GM21447 (cell line): ENCODE measurements around the gene CFAP299.

Experiments used
- ATAC-seq: cut with Tn5 transposase; IDR thresholded peaks from one replicate; pipeline ENCODE4 v1.9.1; 2021; ENCODE audit not compliant: unreplicated experiment

CFAP299 gene

DNA sequence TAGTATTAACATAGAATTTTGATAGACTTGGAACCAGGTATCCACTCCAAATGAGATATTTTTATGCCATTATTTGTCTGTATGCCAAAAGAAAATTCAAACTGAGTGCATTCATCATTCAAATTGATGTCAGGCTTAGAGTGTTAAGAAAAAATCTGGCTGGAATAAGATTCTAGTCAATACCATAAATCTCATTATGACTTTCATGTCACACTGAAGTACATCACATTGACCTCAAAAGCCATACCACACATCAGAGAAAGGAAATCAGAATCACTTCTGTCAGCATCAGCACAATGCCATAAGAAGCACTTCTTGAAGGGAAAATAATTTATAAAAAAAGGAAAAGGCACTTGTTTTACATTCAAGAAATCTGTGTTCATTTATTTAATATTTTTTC is 575.9 kb downstream of the CFAP299 start:
- ATAC-seq: no peak

DNA sequence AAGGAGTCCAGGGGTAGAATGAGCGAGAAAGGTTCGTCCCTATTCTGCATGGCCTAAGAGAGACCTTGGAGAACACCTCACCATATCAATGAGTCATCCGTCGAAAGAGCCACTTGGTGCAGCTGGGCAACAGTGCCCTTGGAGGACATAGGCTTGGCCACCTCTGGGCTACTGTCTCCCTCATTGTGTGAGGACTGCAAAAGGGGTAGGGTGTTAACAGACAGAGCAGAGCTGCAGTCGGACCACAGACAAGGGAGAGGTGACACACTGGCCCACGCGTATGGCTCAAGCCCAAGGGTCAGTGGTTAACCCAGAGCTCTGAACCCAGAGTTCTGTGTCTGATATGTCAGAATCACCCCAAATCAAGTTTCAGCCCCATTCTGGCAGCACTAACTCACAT is 576.8 kb downstream of the CFAP299 start:
- ATAC-seq: no peak

DNA sequence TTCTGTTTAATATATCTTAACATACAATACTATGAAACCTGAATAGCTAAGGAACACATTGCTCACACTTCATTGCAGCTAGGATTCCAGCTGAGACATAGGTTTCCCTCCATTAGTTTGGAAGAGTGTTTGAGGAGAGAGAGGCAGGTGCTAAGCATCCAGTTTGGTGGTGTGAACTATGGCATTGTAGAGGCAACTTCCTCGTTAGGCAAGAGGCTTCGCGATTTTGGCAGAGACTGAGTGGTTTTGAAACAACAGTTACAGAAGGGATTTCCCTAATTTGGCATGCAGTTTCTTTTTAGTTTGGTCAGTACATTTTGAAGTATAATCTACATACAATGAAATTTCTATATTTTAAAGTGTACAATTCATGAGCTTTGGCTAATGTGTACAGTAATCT is 577.9 kb downstream of the CFAP299 start:
- ATAC-seq: peak; percentile 91

DNA sequence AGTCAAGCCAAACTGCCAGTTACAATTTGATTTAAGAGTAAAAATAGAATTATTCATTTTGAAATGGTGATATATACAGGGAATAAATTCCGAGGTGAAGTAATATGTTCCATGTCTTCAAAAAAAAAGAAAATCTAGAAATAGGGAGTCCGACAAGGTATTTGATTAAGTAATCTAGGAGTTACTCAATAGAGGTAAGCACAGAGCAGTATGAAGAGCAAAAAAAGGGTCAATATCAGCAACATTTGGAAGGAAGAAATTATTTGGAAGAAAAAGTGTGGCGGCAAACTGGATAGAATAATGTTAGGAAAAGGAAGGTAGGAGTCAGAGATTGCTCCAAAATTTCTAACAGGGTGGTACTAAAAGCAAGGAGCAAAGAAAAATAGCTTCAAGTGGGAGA is 581.2 kb downstream of the CFAP299 start:
- no peak for ATAC-seq

DNA sequence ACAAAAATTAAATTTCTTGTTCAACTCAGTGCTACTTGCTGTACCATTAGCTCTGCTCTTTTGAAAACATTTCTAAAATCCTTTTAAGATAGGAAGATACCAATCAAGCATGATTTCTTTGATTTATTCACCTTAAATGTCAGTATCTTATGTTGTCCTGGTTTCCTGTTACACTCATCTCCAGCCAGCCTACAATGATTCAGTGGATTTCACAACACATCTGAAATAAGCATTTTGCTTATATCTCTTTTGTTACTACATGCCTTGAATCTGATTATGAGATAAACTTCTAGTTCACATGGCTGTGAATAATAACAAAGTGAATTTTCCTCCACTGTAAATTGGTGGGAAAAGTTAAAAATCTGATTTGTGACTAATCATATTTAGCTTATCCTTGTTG is 582.5 kb downstream of the CFAP299 start:
- ATAC-seq: no peak

DNA sequence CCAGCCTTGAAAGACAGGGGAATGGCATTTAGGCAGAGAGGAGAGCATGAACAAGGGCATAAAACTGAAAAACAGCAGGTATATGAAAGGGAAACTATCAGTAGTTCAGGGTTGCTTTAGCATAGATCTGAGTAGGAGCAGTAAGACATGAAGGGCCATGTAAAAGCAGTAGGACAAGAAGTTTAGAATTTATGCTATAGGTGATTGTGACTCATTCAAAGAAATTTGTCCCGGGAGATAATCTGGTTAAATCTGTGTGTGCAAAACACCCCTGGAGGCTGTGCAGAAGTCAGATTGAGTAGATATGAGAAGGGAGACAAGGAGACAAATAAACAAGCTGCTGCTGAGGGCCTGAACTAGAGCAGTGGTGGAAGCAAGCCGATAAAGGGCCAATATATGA is 585.9 kb downstream of the CFAP299 start:
- ATAC-seq: no peak

DNA sequence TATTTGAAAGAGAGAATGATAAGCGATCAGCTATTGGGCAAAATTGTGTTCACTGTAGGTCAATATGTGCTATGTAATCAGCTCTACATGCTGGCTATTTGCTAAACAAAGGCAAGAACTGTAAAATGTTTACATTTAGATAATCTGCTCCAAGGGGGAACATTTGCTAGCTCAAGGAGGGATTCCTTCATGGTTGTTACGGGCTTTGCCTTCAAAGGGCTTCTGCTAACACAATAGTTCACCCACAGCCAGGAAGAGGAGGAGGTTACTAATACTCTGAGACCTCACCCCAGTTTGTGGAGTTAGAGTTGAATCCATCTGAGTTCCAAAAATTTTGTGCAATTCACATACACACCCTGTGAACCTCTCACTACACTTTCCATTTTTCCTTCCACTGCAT is 587.4 kb downstream of the CFAP299 start:
- no peak for ATAC-seq

DNA sequence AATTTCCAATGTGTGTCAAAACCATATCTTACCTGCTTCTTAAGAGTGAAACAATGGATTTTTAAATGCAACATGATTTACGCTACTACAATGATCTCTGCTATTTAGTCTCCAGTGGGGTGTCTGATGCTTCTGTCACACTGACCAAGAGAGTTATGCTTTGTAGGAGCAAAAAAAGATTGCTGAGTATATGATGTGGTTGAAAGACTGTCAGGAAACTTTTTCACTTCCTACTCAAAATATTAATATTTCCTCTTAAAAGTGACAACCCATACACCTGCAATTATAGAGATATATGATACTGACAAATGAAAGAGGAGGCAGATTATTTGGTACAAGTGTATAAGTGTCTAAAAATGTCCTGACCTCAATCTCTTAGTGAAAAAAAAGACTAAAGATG is 589.8 kb downstream of the CFAP299 start:
- no peak for ATAC-seq

DNA sequence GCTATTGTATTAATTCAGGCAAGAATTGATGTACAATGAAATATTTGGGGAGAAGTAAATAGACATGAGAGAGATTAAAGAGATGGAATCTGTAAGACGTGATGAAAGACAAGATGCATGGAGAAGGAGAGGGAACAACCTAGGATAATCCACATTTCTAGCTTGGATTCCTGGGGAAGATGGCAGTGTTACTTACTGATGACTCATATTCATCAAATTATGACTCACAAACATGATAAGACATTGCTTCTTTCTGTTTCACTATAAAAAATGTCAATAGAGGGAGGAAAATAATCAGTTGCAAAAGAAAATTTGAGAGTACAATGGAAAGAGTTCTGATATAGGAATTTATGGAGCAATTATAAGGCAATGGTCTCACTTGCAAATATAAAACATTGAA is 590.9 kb downstream of the CFAP299 start:
- ATAC-seq: no peak

DNA sequence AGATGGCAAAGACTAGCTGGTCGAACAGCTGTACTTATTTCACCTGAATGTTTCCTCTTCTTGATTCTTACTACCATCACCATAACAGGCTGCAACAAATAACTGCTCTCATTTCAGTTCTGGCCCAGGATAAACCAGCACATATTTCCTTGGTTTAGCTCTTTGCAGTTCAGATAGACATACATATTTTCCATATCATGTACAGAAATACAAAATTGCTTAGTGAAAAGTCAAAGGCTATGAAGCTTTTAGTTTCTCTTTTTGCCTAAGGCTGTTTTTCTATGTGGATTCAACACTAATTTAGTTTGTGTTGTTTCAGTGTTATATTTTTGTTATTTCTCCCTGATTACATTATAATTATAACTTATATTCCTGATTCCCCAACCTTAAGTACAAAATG is 591.4 kb downstream of the CFAP299 start:
- no peak for ATAC-seq

DNA sequence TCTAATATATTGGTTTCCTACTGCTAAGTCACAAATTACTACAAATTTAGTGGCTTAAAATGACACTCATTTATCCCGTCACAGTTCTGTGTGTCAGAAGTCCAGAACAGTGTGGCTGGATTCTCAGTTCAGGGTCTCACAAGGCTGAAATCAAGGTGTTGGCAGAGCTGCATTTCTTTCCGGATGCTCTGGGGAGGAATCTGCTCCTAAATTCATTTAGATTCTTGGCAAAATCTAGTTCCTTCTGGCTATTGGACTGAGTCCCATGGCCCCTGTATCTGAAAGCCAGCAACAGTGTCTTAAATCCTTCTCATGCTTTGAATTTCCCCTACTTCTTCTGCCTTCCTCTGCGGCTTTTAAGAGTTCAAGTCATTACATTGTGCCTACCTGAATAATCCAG is 591.9 kb downstream of the CFAP299 start:
- no peak for ATAC-seq

DNA sequence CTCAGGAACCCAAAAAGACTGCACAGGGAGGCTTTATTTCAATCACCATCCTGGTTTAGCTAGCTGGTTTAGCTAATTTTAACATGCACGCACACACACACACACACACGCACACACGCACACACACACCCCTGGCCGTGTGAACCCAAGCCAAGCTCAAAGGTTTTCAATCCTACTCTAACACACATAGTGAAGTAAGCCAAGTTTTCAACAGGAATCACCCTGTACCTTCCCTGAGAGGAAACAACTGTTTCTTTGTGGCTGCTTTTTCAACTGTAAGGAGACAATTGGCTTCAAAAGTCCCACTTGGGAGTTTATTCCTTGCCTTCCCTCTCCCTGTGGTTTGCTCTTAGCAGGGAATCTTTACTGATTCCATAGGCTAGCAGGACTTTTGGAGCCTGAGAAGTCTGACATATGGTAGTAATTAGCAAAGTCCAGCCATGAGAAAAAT is 596.1 kb downstream of the CFAP299 start:
- no peak for ATAC-seq

DNA sequence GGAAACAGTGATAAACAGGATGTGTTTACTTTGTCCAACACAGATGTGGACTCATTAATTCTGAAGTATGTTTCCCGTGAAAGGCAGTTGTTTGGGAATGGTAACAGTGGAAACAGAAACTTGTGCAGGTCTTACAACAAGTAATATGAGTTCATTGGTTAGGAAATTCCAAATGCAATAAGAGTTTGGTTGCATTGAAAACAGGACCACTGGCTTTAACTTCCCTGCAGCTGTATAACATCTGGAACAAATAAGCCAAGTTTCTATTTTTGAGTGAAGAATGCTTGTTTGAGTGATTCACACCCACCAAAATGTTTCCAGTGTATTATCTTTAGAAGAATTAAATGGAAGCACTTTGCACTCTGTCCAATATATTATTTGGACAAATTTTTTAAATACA is 612.6 kb downstream of the CFAP299 start:
- ATAC-seq: no peak

DNA sequence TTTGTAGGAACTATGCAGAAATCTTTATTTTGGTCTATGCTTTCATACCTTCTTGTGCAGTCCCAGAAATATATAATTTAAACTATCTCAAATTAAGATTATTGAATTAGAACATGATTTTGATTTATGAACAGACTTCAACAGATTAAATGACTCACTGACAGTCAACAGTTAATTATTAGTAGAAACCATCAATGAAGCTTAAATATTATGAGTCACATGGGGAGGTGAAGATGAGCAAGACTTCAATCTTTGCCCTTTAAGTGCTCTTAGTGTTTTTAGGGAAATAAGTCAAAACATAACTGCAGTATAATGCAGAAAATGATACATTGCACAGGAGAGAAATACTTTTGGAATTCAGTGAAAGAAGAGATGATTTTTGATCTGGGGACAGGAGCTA is 613.5 kb downstream of the CFAP299 start:
- ATAC-seq: no peak

DNA sequence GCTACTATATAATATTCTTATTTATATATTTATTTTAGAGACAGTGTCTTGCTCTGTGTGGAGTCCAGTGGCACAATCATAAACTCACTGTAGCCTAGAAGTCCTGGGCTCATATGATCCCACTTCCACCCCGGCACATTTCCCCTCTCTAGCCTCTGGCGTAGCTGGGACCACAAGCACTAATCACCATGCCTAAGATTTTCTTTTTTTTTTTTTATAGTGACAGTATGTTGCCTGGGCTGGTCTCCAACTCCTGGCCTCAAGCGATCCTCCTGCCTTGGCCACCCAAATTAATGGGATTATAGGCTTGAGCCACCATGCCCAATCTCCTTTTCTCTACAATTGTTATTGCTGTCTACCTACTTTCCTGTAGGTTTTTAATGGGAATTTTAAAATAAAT is 620.9 kb downstream of the CFAP299 start:
- no peak for ATAC-seq

DNA sequence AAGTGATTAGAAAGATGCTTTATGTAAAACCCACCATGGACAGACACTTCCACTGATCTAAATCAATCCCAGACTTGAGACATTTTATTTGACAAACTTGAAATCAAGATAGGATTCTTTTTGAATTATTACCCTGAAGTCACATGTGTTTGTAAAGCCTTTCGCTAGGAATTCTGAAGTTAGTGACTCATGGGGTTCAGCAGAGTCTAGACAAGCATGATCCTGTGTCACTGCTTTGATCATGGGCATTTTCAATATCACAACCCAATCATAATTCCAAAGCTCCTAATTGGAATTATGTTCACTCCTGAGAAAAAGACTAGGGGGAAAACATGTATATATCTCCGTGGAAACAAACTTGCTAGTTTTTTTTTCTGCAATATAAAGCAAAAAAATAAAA is 627.5 kb downstream of the CFAP299 start:
- ATAC-seq: no peak

DNA sequence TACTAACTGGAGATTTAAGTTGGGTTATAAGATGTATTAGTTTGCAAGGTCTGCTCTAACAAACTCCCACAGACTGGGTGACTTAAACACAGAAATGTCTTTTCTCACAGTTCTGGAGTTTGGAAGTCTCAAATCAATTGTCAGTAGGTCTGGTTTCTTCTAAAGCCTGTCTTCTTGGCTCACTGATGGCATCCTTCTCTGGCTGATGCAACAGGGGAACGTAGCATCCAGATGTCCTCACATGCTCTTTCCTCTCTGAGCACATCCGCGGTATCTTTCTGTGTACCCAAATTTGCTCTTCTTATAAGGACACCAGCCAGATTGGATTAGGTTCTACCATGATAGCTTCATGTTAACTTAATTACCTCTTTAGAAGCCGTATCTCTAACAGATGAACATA is 631.8 kb downstream of the CFAP299 start:
- no peak for ATAC-seq

DNA sequence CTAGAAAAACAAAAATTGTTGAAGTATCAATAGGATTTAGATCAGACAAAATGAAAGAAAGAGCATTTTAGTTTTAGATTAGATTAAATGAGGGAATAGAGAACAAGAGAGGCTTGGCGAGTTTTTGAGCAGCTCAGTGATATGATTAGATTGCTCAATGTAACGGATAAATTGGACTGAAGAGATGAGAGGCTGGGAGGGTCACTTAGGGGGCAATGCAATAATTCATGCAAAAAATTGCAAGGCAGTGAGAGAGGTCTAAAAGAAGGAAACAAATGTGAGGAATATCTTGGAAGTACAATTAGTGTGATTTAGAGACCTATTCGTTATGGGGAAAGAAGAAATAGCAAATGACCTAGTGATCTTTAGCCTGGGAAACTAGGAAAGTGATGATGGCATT is 644.7 kb downstream of the CFAP299 start:
- ATAC-seq: no peak

DNA sequence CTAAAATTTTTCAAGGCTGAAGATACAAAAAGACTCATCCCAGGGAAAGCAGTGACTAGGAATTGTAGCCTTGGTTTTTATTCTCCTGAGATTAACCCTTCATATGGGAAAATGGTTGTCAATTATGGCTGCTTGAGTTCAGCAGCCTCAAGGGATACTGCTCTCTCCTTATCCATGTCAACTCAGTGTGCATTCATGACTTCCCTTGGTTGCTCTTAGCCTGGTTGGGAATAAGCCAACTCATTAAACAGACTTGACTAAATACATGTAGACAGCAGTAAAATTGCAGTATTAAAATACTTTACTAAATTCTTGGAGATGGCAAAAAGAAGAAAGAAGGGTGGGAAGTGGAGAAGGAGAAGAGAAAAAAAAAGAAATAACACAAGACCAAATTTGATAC is 650.5 kb downstream of the CFAP299 start:
- ATAC-seq: no peak

DNA sequence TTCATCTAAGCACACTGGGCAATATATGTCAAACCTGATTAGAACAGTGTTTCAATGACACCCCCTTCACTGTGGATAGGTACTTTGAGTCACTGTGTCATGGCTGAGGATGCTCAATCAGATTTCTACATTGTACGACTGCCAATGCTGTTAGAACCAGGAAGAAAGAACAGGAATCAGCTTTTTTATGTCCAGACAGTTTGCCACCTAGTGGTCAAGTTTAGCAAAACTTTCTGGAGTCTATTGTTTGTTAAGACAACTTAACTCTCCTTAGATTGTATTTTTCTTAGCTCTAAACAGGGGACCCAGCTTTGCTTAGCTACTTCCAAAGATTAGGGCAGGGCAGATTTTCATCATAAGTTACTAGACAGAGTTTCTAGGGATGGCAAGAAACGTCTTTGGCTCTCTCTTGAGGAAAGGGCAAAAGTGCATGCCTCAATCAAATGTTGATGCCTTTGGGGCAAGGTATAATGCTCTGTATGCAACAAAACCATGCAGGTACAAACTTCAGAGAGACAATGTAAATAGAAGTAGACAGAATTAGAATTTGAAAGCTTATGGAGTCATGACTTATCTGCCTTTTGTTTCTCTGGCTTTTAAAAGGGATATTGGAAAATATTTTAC is 654.5 kb downstream of the CFAP299 start:
- ATAC-seq: peak; percentile 57

DNA sequence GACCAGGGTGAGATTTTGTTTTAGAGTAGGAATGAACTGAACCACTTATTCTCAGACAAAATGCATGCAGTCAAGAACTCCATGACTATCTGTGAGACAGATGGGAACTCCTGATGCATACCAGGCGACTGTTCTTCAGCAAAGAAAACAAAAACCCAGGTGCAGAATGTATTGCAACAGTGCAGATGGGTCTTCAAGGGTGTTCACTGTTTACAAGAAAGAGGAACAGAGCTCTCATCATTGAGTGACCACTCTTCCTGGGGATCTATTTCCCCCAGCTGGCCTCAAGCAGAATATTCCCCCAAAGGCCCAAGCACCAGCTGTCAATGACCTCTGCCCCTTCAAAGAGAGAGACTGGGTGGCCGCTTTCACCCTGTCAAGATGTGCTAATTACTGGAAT is 655.3 kb downstream of the CFAP299 start:
- no peak for ATAC-seq

DNA sequence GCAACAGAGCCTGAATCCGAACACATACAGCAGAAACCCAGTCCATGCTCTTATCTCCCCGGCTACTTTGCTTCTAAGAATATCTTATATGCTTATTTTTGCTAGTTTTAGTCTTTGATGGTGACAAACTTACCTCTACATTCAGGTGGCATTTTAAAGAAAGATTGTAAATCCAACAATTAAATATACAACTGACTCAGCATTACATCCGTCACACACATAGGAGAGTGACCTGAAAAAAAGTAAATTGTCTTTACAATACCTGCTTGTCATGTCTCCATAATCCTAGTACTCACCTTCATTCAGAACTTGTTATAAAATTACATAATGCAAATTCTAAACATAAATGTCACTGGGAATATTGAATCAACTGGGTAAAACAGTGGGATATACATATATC is 664.4 kb downstream of the CFAP299 start:
- no peak for ATAC-seq

DNA sequence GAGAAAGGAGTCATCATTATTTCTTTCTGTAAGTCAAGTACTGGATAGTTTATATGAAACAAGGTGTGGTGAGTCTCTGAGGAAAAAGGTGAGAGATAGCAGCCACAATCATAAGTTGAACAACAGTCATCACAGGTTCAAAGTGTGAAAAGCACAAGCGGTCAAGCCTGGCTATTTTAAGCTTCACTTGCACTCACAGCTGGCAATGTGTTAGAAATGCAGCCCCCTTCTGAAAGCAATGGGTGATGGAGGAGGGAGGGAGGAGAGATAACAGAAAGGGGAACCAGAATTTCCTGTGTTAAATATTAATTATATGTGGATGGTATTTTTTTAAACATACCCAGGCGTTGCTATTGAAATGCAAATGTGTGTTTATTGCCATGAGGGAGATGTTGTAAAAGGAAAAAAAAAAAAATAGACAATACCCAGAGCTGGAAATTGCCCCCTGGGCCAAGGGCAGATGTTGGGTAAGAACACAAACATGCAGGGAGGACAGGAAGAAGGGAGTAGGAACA is 668.1 kb downstream of the CFAP299 start:
- ATAC-seq: peak; percentile 99
